ENCODE results near the gene CES4A.
"Not testable (repeated sequence)": the region's sequence is repeated elsewhere in the genome, so short reads cannot be mapped to it uniquely, and the experiment has no call there.

Gene CES4A

GRCh38 chr16:66988197-66988788, at the start of gene CES4A:
Gene CES4A, plus strand, starts transcription at chr16:66988589. Its CDS starts 184 bp downstream, at chr16:66988773.
- DNase-seq (ENCODE audit: low read depth in 2 of 3, low spot score in 1 of 3), result no peak

DNA sequence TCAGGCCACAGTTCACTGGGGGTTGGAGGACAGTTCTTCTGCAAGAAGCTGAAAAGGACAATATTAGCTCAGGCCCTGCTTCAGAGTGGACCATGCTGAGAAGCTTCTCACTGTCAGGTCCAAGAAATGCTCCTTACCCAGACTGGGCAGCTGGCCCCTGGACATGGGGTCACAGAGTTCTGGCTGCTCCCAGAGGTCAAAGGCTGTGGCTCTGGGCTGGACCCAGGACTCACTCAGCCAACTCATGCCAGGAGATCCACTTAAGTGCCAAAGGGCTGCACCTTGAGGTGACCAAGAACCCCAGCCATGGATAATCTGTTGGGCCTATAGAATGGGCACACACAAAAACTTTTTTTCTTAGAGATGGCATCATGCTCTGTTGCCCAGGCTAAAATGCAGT, 49.0 kb upstream of the CES4A start:
- DNase-seq (ENCODE audit: low read depth in 2 of 3, low spot score in 1 of 3), result no peak

DNA sequence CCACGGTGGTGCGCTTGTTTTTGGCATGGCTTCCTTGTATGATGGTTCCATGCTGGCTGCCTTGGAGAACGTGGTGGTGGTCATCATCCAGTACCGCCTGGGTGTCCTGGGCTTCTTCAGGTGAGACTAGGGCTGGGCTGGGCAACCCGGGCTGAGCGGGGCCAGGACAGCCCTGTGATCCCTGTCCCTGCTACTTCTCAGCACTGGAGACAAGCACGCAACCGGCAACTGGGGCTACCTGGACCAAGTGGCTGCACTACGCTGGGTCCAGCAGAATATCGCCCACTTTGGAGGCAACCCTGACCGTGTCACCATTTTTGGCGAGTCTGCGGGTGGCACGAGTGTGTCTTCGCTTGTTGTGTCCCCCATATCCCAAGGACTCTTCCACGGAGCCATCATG, 48.2 kb upstream of the CES4A start:
- no peak for DNase-seq (ENCODE audit: low read depth in 2 of 3, low spot score in 1 of 3)

DNA sequence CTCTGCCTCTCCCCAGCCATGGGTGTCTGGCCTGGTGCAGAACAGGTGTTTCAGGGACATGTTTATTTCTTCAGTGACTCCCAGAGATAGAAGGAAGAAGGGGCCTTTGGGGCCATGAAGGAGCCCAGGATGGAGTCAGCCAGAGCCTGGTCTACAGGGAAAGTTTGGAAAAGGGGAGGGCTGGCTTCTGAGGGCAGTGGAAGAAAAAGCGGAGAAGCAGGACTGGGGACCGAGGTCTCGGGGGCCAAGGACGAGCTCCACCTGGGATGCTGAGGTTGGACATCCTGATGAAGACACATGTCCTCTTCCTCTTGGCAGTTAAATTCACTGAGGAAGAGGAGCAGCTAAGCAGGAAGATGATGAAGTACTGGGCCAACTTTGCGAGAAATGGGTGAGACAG, 45.4 kb upstream of the CES4A start:
- DNase-seq (ENCODE audit: low read depth in 2 of 3, low spot score in 1 of 3), result no peak

GRCh38 chr16:66943426-66944053, 44.8 kb upstream of the CES4A start:
- DNase-seq (ENCODE audit: low read depth in 2 of 3, low spot score in 1 of 3), result no peak

- DNase-seq (ENCODE audit: low read depth in 2 of 3, low spot score in 1 of 3), result no peak
Measured at GRCh38 chr16:66944054-66944441, 44.3 kb upstream of the CES4A start.

DNA sequence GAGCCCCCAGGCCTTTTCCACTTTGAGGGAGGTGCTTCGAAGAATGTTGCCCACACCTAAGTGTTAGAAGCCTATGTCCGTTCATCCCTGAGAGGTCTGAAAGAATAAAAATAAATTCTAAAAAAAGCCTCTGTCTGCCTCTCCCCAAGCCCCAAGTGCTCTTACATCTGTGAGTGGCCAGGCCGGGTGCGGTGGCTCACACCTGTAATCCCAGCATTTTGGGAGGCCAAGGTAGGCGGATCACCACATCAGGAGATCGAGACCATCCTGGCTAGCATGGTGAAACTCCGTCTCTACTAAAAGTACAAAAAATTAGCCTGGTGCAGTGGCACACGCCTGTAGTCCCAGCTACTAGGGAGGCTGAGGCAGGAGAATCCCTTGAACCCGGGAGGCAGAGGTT, 43.4 kb upstream of the CES4A start:
- not testable (repeated sequence) for DNase-seq (ENCODE audit: low read depth in 2 of 3, low spot score in 1 of 3)

DNA sequence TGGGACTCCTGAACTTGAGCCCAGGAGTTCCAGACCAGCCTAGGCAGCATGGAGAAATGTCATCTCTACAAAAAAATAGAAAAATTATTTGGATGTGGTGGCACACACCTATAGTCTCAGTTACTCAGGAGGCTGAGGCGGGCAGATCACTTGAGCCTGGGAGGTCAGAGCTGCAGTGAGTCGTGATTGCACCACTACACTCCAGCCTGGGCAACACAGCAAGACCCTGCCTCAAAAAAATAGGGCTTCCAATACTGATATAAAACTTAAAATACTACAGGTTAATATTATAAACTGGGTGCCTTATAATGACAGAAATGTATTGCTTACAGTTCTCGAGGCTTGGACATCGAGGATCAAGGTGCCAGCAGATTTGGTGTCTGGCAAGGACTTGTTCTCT, 42.5 kb upstream of the CES4A start:
- no peak for DNase-seq (ENCODE audit: low read depth in 2 of 3, low spot score in 1 of 3)

DNA sequence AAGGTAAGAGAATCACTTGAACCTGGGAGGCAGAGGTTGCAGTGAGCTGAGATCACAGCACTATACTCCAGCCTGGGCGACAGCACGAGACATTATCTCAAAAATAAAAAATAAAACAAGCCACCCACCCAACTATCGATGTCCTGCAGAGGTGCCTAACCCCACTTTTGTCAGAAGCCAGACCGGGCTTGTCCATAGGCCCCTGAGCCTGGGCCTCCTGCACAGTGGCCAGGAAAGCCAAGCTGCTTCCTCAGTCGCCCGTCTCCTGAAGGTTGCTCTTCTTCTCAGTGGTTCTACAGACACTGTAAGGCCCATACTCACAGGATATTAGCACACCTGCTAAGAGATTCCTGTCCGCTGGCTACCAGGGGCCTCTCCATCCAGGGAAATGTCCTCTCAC, 41.8 kb upstream of the CES4A start:
- DNase-seq (ENCODE audit: low read depth in 2 of 3, low spot score in 1 of 3), result no peak

DNA sequence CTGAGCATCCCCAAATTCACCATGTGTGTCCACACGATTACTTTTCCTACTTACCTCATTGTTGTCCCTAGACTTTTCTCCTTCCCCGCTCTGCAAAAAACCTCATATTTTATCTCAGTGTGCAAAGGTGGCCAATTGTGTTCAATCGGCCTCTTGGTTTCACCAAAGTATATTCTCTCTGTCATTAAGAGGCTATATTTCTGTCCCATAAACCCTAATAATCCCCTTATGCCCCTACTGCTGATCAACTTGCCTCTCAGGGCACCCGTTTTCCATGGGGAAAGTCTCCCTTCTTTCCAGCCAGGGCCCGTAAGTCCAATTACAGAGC, 41.5 kb upstream of the CES4A start:
- DNase-seq (ENCODE audit: low read depth in 2 of 3, low spot score in 1 of 3), result no peak

DNA sequence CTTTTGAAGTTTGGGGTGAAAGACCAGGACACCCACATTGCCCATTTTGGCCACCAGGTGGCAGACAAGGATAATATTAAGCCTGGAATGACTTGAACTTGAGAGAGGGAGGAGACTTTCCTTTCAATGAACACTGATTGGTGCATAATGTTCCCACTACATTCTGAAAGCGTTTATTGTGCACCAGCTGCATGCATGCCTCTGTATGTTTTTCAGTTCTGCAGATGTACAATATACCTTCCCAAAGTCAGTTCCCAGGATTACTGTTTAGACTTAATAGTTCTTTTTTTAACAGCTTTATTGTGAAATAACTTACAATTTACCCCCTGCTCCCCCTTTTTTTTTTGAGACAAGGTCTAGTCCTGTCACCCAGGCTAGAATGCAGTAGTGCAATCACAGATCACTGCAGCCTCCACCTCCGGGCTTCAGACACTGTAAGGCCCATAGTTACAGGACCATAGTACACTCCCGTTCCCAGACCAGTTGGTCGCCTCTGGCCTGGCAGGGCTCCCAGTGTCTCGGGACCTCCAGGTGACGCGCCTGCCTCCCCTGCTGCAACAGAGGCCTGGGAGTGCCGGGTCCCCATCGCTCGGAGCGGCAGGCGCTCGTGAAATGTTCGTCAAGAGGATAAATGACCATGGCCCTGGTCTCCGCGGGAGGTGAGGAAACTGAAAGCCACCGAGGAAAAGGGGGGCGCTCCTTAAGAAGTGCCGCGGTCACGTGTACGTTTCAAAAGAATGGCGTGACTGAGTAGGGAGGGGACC, 40.9 kb upstream of the CES4A start:
- DNase-seq (ENCODE audit: low read depth in 2 of 3, low spot score in 1 of 3), result peak; percentile 72 to 90 (median 77)

- no peak for DNase-seq (ENCODE audit: low read depth in 2 of 3, low spot score in 1 of 3)
Measured at GRCh38 chr16:66948134-66948836, 40.1 kb upstream of the CES4A start.

GRCh38 chr16:66948837-66949225, 39.6 kb upstream of the CES4A start:
- no peak for DNase-seq (ENCODE audit: low read depth in 2 of 3, low spot score in 1 of 3)

DNA sequence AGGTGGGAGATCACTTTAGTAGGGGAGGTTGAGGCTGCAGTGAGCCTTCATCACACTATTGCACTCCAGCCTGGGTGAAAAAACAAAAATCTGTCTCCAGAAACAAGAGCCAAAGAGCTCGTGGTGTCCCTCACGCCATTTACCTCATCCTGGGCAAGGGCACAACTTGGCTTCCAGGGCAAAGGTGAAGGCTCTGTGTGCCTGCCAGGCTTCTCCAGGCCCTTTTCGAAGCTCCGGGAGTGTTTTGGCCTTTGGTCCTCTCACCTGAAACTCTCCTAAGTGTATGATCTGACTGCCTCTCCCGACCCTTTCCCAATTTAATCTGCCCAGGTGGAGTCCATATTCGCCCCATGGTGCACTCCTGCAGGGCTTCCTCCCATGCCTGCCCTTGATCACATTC, 38.9 kb upstream of the CES4A start:
- no peak for DNase-seq (ENCODE audit: low read depth in 2 of 3, low spot score in 1 of 3)

DNA sequence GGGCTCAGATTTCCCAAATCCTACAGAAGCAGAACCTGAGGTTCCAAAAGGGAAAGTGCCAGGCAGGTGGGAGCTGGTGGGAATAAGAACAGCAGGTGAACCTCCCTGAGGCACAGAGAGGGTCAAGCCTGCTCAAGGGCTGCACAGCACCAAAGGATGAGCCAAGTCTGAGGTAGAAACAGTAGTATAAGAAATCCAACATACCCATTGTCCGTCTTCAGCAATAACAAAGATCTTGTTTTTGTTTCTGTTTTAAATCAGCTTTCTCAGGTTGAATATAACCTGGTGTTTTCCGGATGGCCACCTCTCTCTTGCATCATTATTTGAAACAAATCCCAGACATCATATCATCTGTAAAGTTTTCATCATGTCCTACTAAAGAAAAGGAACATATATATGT, 38.0 kb upstream of the CES4A start:
- no peak for DNase-seq (ENCODE audit: low read depth in 2 of 3, low spot score in 1 of 3)

- no peak for DNase-seq (ENCODE audit: low read depth in 2 of 3, low spot score in 1 of 3)
Measured at GRCh38 chr16:66950971-66951790, 37.2 kb upstream of the CES4A start.

- DNase-seq (ENCODE audit: low read depth in 2 of 3, low spot score in 1 of 3), result no peak
Measured at GRCh38 chr16:66952430-66953110, 35.8 kb upstream of the CES4A start.

DNA sequence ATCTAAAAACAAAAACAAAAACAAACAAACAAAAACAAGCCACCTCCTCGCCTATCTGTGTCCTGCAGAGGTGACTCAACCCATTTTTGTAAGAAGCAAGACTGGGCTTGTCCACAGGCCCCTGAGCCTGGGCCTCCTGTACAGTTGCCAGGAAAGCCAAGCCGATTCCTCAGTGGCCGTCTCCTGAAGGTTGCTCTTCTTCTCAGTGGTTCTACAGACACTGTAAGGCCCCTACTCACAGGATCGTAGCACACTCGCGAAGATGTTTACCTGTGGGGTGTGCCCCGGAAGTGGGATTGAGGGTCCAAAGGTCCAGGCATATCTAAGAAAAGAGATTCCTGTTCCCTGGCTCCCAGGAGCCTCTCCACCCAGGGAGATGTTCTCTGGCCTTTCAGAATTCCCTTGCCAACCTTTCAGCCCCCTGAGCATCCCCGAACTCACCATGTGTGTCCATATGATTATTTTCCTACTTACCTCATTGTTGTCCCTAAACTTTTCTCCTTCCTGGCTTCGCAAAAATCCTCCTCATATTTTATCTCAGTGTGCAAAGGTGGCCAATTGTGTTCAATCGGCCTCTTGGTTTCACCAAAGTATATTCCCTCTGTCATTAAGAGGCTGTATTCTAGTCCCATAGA, 34.8 kb upstream of the CES4A start:
- no peak for DNase-seq (ENCODE audit: low read depth in 2 of 3, low spot score in 1 of 3)

GRCh38 chr16:66954097-66954659, 34.2 kb upstream of the CES4A start:
- peak; percentile 59 to 79 (median 70) for DNase-seq (ENCODE audit: low read depth in 2 of 3, low spot score in 1 of 3)

Data from stimulated activated CD4-positive, alpha-beta T cell treated with anti-CD3 and anti-CD28 coated beads, Interleukin-12 subunit alpha, Interleukin-12 subunit beta, amount 100 ng/mL, for 48 hours (primary cell).